GM23338 (cell line): ENCODE results near the gene CIB4. TPM values are rescaled to one million over a fixed set of nuclear protein-coding genes. Genes with fewer than 3 reads are reported as not detected.

Experiments
- ATAC-seq: fragments of 200-7000 bp; cut with Tn5 transposase; 3 replicates; pipeline ENCODE4 v1.9.1; 2020
- DNase-seq: peaks from one replicate; pipeline ENCODE4 v3.0.0-alpha.2; 2015; ENCODE audit warnings: low spot score
- H2AFZ ChIP-seq: fragments of 200-600 bp; sonication (generic); 2 replicates; pipeline ENCODE4 v1.8.0; 2016; ENCODE audit warnings: antibody characterized with exemption, mild to moderate bottlenecking, moderate library complexity
- H3F3A ChIP-seq: fragments of 200-600 bp; sonication (generic); replicated peaks from 2 replicates; pipeline ENCODE4 v1.8.0; 2017; ENCODE audit warnings: antibody characterized with exemption, mixed run types, low read depth
- H3K27ac ChIP-seq: fragments of 200-600 bp; sonication (generic); 2 replicates; pipeline ENCODE4 v1.6.1; 2016; ENCODE audit warnings: low read depth
- H3K27me3 ChIP-seq: fragments of 200-600 bp; sonication (generic); 2 replicates; pipeline ENCODE4 v1.8.0; 2016; ENCODE audit warnings: mild to moderate bottlenecking, mixed run types, moderate library complexity; ENCODE audit not compliant: insufficient read depth
- H3K36me3 ChIP-seq: fragments of 200-600 bp; sonication (generic); 2 replicates; pipeline ENCODE4 v1.8.0; 2016; ENCODE audit warnings: mild to moderate bottlenecking; ENCODE audit not compliant: insufficient read depth
- H3K4me1 ChIP-seq: fragments of 200-600 bp; sonication (generic); 2 replicates; pipeline ENCODE4 v1.8.0; 2016; ENCODE audit warnings: mild to moderate bottlenecking, moderate library complexity; ENCODE audit not compliant: insufficient read depth
- H3K4me2 ChIP-seq: fragments of 200-600 bp; sonication (generic); 2 replicates; pipeline ENCODE4 v1.7.1; 2017; ENCODE audit warnings: mixed run types
- H3K4me3 ChIP-seq: fragments of 200-600 bp; sonication (generic); 2 replicates; pipeline ENCODE4 v1.6.1; 2016; ENCODE audit warnings: mixed run types
- H3K79me2 ChIP-seq: fragments of 200-600 bp; sonication (generic); replicated peaks from 2 replicates; pipeline ENCODE4 v1.8.0; 2017; ENCODE audit warnings: mild to moderate bottlenecking; ENCODE audit not compliant: insufficient read depth
- H3K9me2 ChIP-seq: fragments of 200-600 bp; sonication (generic); 2 replicates; pipeline ENCODE4 v1.8.0; 2017; ENCODE audit not compliant: insufficient read depth
- H4K20me1 ChIP-seq: fragments of 200-600 bp; sonication (generic); replicated peaks from 2 replicates; pipeline ENCODE4 v1.8.0; 2017; ENCODE audit warnings: mild to moderate bottlenecking; ENCODE audit not compliant: insufficient read depth
- H3K27ac Mint-ChIP-seq: 2 replicates; pipeline ENCODE4 v1.8.0; 2020; ENCODE audit warnings: inconsistent platforms, mild to moderate bottlenecking, moderate library complexity, mixed read lengths
- H3K27me3 Mint-ChIP-seq: 3 replicates; pipeline ENCODE4 v1.8.0; 2022; ENCODE audit warnings: low read depth, mild to moderate bottlenecking, moderate library complexity, mixed read lengths, inconsistent platforms; ENCODE audit not compliant: insufficient read depth, poor library complexity
- H3K36me3 Mint-ChIP-seq: 3 replicates; pipeline ENCODE4 v1.8.0; 2021; ENCODE audit warnings: low read depth, mild to moderate bottlenecking, inconsistent platforms, moderate library complexity, mixed read lengths
- H3K4me1 Mint-ChIP-seq: 3 replicates; pipeline ENCODE4 v1.8.0; 2020; ENCODE audit warnings: mild to moderate bottlenecking, inconsistent platforms, mixed read lengths
- H3K4me3 Mint-ChIP-seq: 3 replicates; pipeline ENCODE4 v1.8.0; 2021; ENCODE audit warnings: moderate library complexity, mild to moderate bottlenecking, inconsistent platforms, mixed read lengths
- H3K9me3 Mint-ChIP-seq: 3 replicates; pipeline ENCODE4 v1.8.0; 2020; ENCODE audit warnings: moderate library complexity, mild to moderate bottlenecking, inconsistent platforms, mixed read lengths
- CREB1 ChIP-seq: fragments of 250-450 bp; sonication (Bioruptor Pico); IDR thresholded peaks from 2 replicates; pipeline ENCODE4 v1.5.0; 2020; ENCODE audit warnings: low read depth, mild to moderate bottlenecking, moderate library complexity
- EZH2 ChIP-seq: fragments of 200-600 bp; sonication (generic); IDR thresholded peaks from one replicate; pipeline ENCODE4 v1.8.0; 2017; ENCODE audit warnings: antibody characterized with exemption, mild to moderate bottlenecking, low read depth; ENCODE audit not compliant: unreplicated experiment
- EZH2phosphoT487 ChIP-seq: fragments of 200-600 bp; sonication (generic); IDR thresholded peaks from one replicate; pipeline ENCODE4 v1.8.1; 2018; ENCODE audit warnings: antibody characterized with exemption; ENCODE audit not compliant: unreplicated experiment
- JUNB ChIP-seq: IDR thresholded peaks from one replicate; pipeline ENCODE4 v1.6.1; 2016; ENCODE audit warnings: antibody characterized with exemption; ENCODE audit not compliant: unreplicated experiment
- NANOG ChIP-seq: IDR thresholded peaks from 2 replicates; pipeline ENCODE4 v1.6.1; 2016; ENCODE audit warnings: antibody characterized with exemption, borderline replicate concordance
- POLR2AphosphoS5 ChIP-seq: IDR thresholded peaks from 2 replicates; pipeline ENCODE4 v1.6.1; 2016; ENCODE audit warnings: antibody characterized with exemption, low read depth
- STAT1 ChIP-seq: IDR thresholded peaks from one replicate; pipeline ENCODE4 v1.6.1; 2016; ENCODE audit warnings: antibody characterized with exemption; ENCODE audit not compliant: unreplicated experiment
- ZNF114 ChIP-seq: fragments of 250-450 bp; sonication (Bioruptor Pico); IDR thresholded peaks from 2 replicates; pipeline ENCODE4 v1.5.0; 2020; ENCODE audit warnings: mild to moderate bottlenecking, moderate library complexity
- ZNF331 ChIP-seq: fragments of 250-450 bp; sonication (Bioruptor Pico); IDR thresholded peaks from 2 replicates; pipeline ENCODE4 v1.5.0; 2020; ENCODE audit warnings: low read depth, mild to moderate bottlenecking, moderate library complexity
- polyA plus RNA-seq: library from polyadenylated mRNA; unstranded; fragments of >200 nt; fragmentation: Nextera tagmentation; extraction: Ambion mirVana; gene quantifications from 2 replicates; pipeline ENCODE4 v1.2.1, GENCODE V29; 2016
- total RNA-seq: library from RNA; depleted of rRNA; stranded (reverse); fragments of >200 nt; shearing (Covaris generic); gene quantifications from 2 replicates; pipeline ENCODE4 v1.2.3, GENCODE V29; 2014
- TF ChIP-seq, protein P1 (sequence below): IDR thresholded peaks from one replicate; pipeline ENCODE4 v1.6.1; 2018; ENCODE audit warnings: antibody characterized with exemption; ENCODE audit not compliant: unreplicated experiment
- TF ChIP-seq, protein P2 (sequence below), 2 experiments: fragments of 200-600 bp in 1 of 2; sonication (generic) in 1 of 2; conservative IDR thresholded peaks; 2 replicates each; pipeline versions ENCODE4 v1.5.1 to v1.6.1; 2016 to 2017; ENCODE audit warnings: antibody characterized with exemption in 2 of 2, low read depth in 2 of 2, mild to moderate bottlenecking in 2 of 2, moderate library complexity in 1 of 2
- TF ChIP-seq, protein P3 (sequence below): IDR thresholded peaks from 2 replicates; pipeline ENCODE4 v1.6.1; 2016; ENCODE audit warnings: antibody characterized with exemption
- TF ChIP-seq, protein P4 (sequence below): fragments of 250-450 bp; sonication (Bioruptor Pico); IDR thresholded peaks from 2 replicates; pipeline ENCODE4 v1.5.0; 2020; ENCODE audit warnings: mild to moderate bottlenecking, moderate library complexity

Gene CIB4
- total and polyA plus RNA-seq, 2 experiments from 2014 or later: not detected

DNA sequence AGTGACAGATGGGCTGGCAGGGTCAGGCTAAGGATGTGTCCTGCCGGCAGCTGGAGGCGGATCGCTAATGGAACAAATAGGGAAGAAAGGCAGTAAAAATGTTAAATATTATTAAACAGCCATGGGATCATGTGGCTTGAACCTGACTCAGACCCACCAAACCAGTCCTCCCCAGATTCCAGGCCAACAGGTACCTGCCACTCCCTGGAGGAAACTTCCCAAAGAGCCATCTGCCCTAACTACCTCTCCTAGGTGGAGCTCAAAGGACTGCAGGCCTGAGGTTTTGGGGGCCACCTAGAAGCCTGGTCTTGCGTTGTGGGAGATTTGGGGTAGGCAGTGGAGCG lies 34.3 kb downstream of the CIB4 start:
- H3K79me2 ChIP-seq: no peaks in the 10 kb centered on the region
- Mint-ChIP-seq H3K4me1 (peaks cover 24% of the 10 kb centered on the region), H3K27me3 (peaks cover 7% of the 10 kb centered on the region), H3K27ac (no peak overlapping the region), H3K4me3 (no peak overlapping the region), H3K36me3 (no peaks in the 10 kb centered on the region), H3K9me3 (no peaks in the 10 kb centered on the region)
- H3K4me1 ChIP-seq: no peaks in the 10 kb centered on the region
- H3F3A ChIP-seq: no peaks in the 10 kb centered on the region
- DNase-seq: no peak
- H3K27me3 ChIP-seq: no peaks in the 10 kb centered on the region
- no peak overlapping the region for H2AFZ ChIP-seq
- H3K36me3 ChIP-seq: no peaks in the 10 kb centered on the region
- H3K27ac ChIP-seq: no peak overlapping the region
- ATAC-seq: no peak
- H3K4me3 ChIP-seq: no peak overlapping the region
- H4K20me1 ChIP-seq: no peaks in the 10 kb centered on the region
- H3K9me2 ChIP-seq: no peaks in the 10 kb centered on the region
- no peak for TF ChIP-seq STAT1
- TF ChIP-seq NANOG: no peak
- no peak for TF ChIP-seq EZH2
- TF ChIP-seq, protein P1, sequence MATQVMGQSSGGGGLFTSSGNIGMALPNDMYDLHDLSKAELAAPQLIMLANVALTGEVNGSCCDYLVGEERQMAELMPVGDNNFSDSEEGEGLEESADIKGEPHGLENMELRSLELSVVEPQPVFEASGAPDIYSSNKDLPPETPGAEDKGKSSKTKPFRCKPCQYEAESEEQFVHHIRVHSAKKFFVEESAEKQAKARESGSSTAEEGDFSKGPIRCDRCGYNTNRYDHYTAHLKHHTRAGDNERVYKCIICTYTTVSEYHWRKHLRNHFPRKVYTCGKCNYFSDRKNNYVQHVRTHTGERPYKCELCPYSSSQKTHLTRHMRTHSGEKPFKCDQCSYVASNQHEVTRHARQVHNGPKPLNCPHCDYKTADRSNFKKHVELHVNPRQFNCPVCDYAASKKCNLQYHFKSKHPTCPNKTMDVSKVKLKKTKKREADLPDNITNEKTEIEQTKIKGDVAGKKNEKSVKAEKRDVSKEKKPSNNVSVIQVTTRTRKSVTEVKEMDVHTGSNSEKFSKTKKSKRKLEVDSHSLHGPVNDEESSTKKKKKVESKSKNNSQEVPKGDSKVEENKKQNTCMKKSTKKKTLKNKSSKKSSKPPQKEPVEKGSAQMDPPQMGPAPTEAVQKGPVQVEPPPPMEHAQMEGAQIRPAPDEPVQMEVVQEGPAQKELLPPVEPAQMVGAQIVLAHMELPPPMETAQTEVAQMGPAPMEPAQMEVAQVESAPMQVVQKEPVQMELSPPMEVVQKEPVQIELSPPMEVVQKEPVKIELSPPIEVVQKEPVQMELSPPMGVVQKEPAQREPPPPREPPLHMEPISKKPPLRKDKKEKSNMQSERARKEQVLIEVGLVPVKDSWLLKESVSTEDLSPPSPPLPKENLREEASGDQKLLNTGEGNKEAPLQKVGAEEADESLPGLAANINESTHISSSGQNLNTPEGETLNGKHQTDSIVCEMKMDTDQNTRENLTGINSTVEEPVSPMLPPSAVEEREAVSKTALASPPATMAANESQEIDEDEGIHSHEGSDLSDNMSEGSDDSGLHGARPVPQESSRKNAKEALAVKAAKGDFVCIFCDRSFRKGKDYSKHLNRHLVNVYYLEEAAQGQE: no peak
- TF ChIP-seq ZNF114 (CRISPR knock-in tag): no peak
- no peak for TF ChIP-seq ZNF331 (CRISPR knock-in tag)
- TF ChIP-seq JUNB: no peak
- TF ChIP-seq, protein P2, sequence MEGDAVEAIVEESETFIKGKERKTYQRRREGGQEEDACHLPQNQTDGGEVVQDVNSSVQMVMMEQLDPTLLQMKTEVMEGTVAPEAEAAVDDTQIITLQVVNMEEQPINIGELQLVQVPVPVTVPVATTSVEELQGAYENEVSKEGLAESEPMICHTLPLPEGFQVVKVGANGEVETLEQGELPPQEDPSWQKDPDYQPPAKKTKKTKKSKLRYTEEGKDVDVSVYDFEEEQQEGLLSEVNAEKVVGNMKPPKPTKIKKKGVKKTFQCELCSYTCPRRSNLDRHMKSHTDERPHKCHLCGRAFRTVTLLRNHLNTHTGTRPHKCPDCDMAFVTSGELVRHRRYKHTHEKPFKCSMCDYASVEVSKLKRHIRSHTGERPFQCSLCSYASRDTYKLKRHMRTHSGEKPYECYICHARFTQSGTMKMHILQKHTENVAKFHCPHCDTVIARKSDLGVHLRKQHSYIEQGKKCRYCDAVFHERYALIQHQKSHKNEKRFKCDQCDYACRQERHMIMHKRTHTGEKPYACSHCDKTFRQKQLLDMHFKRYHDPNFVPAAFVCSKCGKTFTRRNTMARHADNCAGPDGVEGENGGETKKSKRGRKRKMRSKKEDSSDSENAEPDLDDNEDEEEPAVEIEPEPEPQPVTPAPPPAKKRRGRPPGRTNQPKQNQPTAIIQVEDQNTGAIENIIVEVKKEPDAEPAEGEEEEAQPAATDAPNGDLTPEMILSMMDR (conservative IDR thresholded peaks at IDR 0.05; ENCODE audit: low read depth in 2 of 2): no peak
- no peak for TF ChIP-seq POLR2AphosphoS5
- TF ChIP-seq EZH2phosphoT487: no peak
- TF ChIP-seq, protein P3, sequence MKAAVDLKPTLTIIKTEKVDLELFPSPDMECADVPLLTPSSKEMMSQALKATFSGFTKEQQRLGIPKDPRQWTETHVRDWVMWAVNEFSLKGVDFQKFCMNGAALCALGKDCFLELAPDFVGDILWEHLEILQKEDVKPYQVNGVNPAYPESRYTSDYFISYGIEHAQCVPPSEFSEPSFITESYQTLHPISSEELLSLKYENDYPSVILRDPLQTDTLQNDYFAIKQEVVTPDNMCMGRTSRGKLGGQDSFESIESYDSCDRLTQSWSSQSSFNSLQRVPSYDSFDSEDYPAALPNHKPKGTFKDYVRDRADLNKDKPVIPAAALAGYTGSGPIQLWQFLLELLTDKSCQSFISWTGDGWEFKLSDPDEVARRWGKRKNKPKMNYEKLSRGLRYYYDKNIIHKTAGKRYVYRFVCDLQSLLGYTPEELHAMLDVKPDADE: no peak
- TF ChIP-seq CREB1 (CRISPR knock-in tag): no peak
- TF ChIP-seq, protein P4, sequence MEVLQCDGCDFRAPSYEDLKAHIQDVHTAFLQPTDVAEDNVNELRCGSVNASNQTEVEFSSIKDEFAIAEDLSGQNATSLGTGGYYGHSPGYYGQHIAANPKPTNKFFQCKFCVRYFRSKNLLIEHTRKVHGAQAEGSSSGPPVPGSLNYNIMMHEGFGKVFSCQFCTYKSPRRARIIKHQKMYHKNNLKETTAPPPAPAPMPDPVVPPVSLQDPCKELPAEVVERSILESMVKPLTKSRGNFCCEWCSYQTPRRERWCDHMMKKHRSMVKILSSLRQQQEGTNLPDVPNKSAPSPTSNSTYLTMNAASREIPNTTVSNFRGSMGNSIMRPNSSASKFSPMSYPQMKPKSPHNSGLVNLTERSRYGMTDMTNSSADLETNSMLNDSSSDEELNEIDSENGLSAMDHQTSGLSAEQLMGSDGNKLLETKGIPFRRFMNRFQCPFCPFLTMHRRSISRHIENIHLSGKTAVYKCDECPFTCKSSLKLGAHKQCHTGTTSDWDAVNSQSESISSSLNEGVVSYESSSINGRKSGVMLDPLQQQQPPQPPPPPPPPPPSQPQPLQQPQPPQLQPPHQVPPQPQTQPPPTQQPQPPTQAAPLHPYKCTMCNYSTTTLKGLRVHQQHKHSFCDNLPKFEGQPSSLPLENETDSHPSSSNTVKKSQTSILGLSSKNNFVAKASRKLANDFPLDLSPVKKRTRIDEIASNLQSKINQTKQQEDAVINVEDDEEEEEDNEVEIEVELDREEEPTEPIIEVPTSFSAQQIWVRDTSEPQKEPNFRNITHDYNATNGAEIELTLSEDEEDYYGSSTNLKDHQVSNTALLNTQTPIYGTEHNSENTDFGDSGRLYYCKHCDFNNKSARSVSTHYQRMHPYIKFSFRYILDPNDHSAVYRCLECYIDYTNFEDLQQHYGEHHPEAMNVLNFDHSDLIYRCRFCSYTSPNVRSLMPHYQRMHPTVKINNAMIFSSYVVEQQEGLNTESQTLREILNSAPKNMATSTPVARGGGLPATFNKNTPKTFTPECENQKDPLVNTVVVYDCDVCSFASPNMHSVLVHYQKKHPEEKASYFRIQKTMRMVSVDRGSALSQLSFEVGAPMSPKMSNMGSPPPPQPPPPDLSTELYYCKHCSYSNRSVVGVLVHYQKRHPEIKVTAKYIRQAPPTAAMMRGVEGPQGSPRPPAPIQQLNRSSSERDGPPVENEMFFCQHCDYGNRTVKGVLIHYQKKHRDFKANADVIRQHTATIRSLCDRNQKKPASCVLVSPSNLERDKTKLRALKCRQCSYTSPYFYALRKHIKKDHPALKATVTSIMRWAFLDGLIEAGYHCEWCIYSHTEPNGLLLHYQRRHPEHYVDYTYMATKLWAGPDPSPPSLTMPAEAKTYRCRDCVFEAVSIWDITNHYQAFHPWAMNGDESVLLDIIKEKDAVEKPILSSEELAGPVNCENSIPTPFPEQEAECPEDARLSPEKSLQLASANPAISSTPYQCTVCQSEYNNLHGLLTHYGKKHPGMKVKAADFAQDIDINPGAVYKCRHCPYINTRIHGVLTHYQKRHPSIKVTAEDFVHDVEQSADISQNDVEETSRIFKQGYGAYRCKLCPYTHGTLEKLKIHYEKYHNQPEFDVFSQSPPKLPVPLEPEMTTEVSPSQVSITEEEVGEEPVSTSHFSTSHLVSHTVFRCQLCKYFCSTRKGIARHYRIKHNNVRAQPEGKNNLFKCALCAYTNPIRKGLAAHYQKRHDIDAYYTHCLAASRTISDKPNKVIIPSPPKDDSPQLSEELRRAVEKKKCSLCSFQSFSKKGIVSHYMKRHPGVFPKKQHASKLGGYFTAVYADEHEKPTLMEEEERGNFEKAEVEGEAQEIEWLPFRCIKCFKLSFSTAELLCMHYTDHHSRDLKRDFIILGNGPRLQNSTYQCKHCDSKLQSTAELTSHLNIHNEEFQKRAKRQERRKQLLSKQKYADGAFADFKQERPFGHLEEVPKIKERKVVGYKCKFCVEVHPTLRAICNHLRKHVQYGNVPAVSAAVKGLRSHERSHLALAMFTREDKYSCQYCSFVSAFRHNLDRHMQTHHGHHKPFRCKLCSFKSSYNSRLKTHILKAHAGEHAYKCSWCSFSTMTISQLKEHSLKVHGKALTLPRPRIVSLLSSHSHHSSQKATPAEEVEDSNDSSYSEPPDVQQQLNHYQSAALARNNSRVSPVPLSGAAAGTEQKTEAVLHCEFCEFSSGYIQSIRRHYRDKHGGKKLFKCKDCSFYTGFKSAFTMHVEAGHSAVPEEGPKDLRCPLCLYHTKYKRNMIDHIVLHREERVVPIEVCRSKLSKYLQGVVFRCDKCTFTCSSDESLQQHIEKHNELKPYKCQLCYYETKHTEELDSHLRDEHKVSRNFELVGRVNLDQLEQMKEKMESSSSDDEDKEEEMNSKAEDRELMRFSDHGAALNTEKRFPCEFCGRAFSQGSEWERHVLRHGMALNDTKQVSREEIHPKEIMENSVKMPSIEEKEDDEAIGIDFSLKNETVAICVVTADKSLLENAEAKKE (CRISPR knock-in tag): no peak
- H3K4me2 ChIP-seq: no peak overlapping the region
